HepG2 (cell line): ENCODE results near the gene PLD1. TPM values are rescaled to one million over a fixed set of nuclear protein-coding genes. Genes with fewer than 3 reads are reported as not detected.

Source experiments
- ATAC-seq: fragments of 200-7000 bp; cut with Tn5 transposase; 3 replicates; pipeline ENCODE4 v1.9.1; 2020; ENCODE audit warnings: mild to moderate bottlenecking, moderate library complexity
- BruUV-seq: library from RNA; stranded (reverse); fragments of 400-500 nt; replicated peaks from 2 replicates; lab custom pipeline; 2021; lab: Mats Ljungman, UMichigan
- CTCF ChIA-PET: fragments of 300-600 bp; formaldehyde crosslinking; extraction: SDS; loops from one replicate; lab custom pipeline; 2021; ENCODE audit warnings: low total read pairs, inconsistent platforms, low intra/inter-chr PET ratio; lab: Yijun Ruan, JAX
- POLR2A ChIA-PET: fragments of 350-600 bp; sonication (Branson Sonifier 250); formaldehyde crosslinking; loops from one replicate; lab custom pipeline; 2020; ENCODE audit warnings: antibody characterized with exemption, inconsistent platforms; lab: Yijun Ruan, JAX
- DNase-seq: peaks from one replicate; pipeline ENCODE4 v3.0.0-alpha.2; 2015; ENCODE audit warnings: low spot score
- FAIRE-seq: peaks from 3 replicates; lab custom pipeline; 2011; peaks lifted over from hg19 to GRCh38; lab: Jason Lieb, UNC
- H2AFZ ChIP-seq: one replicate; pipeline ENCODE4 v1.6.1; 2011; ENCODE audit warnings: low read length, inconsistent platforms
- H3K27ac ChIP-seq: fragments of 300-600 bp; 3 replicates; pipeline ENCODE4 v1.8.0; 2011; ENCODE audit warnings: mixed run types, mild to moderate bottlenecking, mixed read lengths, low read length, inconsistent platforms; ENCODE audit not compliant: insufficient read depth; ENCODE audit errors: extremely low read length
- H3K27me3 ChIP-seq, 2 experiments: fragments of 200-600 bp in 1 of 2; 2 replicates in 1 of 2; 3 replicates in 1 of 2; pipeline versions ENCODE4 v1.6.0 to v1.8.0; 2011; ENCODE audit warnings: low read length in 2 of 2, mild to moderate bottlenecking in 2 of 2, moderate library complexity in 2 of 2, inconsistent platforms in 1 of 2; ENCODE audit not compliant: insufficient read depth in 2 of 2, control insufficient read depth in 1 of 2
- H3K36me3 ChIP-seq, 2 experiments: fragments of 200-600 bp in 1 of 2; replicated peaks in 1 of 2; 2 replicates in 1 of 2; 3 replicates in 1 of 2; pipeline versions ENCODE4 v1.5.1 to v1.8.0; 2011; ENCODE audit warnings: low read length in 2 of 2, inconsistent platforms in 1 of 2; ENCODE audit not compliant: insufficient read depth in 2 of 2, control insufficient read depth in 1 of 2
- H3K4me1 ChIP-seq: 2 replicates; pipeline ENCODE4 v1.5.1; 2012; ENCODE audit warnings: low read length, inconsistent platforms; ENCODE audit not compliant: insufficient read depth
- H3K4me2 ChIP-seq: 2 replicates; pipeline ENCODE4 v1.6.0; 2011; ENCODE audit warnings: low read depth, low read length, inconsistent platforms
- H3K4me3 ChIP-seq, 3 experiments: fragments of 200-600 bp in 1 of 3; sonication (generic), shearing (Covaris generic) in 1 of 3; replicated peaks in 1 of 3; 2 replicates each; pipeline ENCODE4 v1.5.1; 2011 to 2016; ENCODE audit warnings: low read length in 3 of 3, inconsistent platforms in 2 of 3, low read depth in 2 of 3, mild to moderate bottlenecking in 2 of 3, control low read depth in 1 of 3, mixed read lengths in 1 of 3; ENCODE audit not compliant: insufficient read depth in 1 of 3
- H3K79me2 ChIP-seq: one replicate; pipeline ENCODE4 v1.6.1; 2011; ENCODE audit warnings: low read length, inconsistent platforms; ENCODE audit not compliant: insufficient read depth
- H3K9ac ChIP-seq: 2 replicates; pipeline ENCODE4 v1.6.0; 2011; ENCODE audit warnings: mild to moderate bottlenecking, low read depth, low read length, inconsistent platforms; ENCODE audit not compliant: insufficient read depth
- H3K9me3 ChIP-seq: 2 replicates; pipeline ENCODE4 v1.5.1; 2012; ENCODE audit warnings: mild to moderate bottlenecking, low read length
- H4K20me1 ChIP-seq: 2 replicates; pipeline ENCODE4 v1.6.0; 2011; ENCODE audit warnings: inconsistent platforms, mild to moderate bottlenecking, low read length, moderate library complexity; ENCODE audit not compliant: insufficient read depth
- ARNT ChIP-seq: fragments of 450-650 bp; IDR thresholded peaks from 2 replicates; pipeline ENCODE4 v1.6.1; 2017
- ATM ChIP-seq: fragments of 450-650 bp; IDR thresholded peaks from 2 replicates; pipeline ENCODE4 v1.7.1; 2017; ENCODE audit warnings: mild to moderate bottlenecking, borderline replicate concordance
- CBX5 ChIP-seq: sonication (generic); formaldehyde crosslinking; IDR thresholded peaks from 2 replicates; pipeline ENCODE4 v1.4.0; 2020; ENCODE audit warnings: missing genetic modification reagents, borderline replicate concordance
- FOXM1 ChIP-seq: sonication (generic); formaldehyde crosslinking; IDR thresholded peaks from 2 replicates; pipeline ENCODE4 v1.5.0; 2020; ENCODE audit warnings: missing genetic modification reagents
- GFI1 ChIP-seq: sonication (generic); formaldehyde crosslinking; IDR thresholded peaks from 2 replicates; pipeline ENCODE4 v1.5.0; 2020; ENCODE audit warnings: missing genetic modification reagents, mild to moderate bottlenecking, borderline replicate concordance
- HMG20B ChIP-seq: conservative IDR thresholded peaks from 2 replicates; pipeline ENCODE4 v1.6.1; 2016; ENCODE audit warnings: missing genetic modification reagents, missing compliant biosample characterization
- HOXA3 ChIP-seq: sonication (generic); formaldehyde crosslinking; IDR thresholded peaks from 2 replicates; pipeline ENCODE4 v1.5.0; 2020; ENCODE audit warnings: missing genetic modification reagents
- IKZF4 ChIP-seq: sonication (generic); formaldehyde crosslinking; IDR thresholded peaks from 2 replicates; pipeline ENCODE4 v1.5.1; 2020; ENCODE audit warnings: borderline replicate concordance, mild to moderate bottlenecking, low read depth, missing genetic modification reagents; ENCODE audit errors: not compliant biosample characterization
- MXD4 ChIP-seq: IDR thresholded peaks from 2 replicates; pipeline ENCODE4 v1.6.1; 2016; ENCODE audit warnings: mild to moderate bottlenecking, missing biosample characterization, missing genetic modification reagents
- SIN3A ChIP-seq: IDR thresholded peaks from 2 replicates; pipeline ENCODE4 v1.6.1; 2011; ENCODE audit warnings: low read depth, mild to moderate bottlenecking, control low read depth, low read length, borderline replicate concordance
- ZNF616 ChIP-seq: sonication (generic); formaldehyde crosslinking; IDR thresholded peaks from 2 replicates; pipeline ENCODE4 v1.5.0; 2020; ENCODE audit warnings: low read depth, mild to moderate bottlenecking, missing genetic modification reagents
- ZNF878 ChIP-seq: sonication (generic); formaldehyde crosslinking; IDR thresholded peaks from 2 replicates; pipeline ENCODE4 v1.8.1; 2023; ENCODE audit warnings: mild to moderate bottlenecking, missing genetic modification reagents, moderate library complexity
- WGBS: methylation state at CpG from one replicate; pipeline ENCODE4 v1.1.6; 2017; ENCODE audit warnings: low lambda C conversion rate; 5-methylcytosine and 5-hydroxymethylcytosine counted together
- in situ Hi-C: cut with HindIII; loops from 2 replicates; pipeline ENCODE4 v1.10.0; 2017; ENCODE audit warnings: low pct_unique_long_range_greater_than_20kb; ENCODE audit not compliant: extremely low pct_ligation_motif_present
- intact Hi-C: fragments of 100-400 bp; cut with micrococcal nuclease; formaldehyde crosslinking; loops from one replicate; pipeline ENCODE4 v1.10.0; 2022; ENCODE audit not compliant: unreplicated experiment
- polyA plus RNA-seq, 8 experiments: library from polyadenylated mRNA; depleted of rRNA in 3 of 8; stranded (reverse) in 7 of 8; unstranded in 1 of 8; fragments of >200 nt; fragmentation: Illumina TruSeq in 4 of 8; extraction: Trizol in 4 of 8; gene quantifications; 2 replicates each; pipeline versions ENCODE4 v1.2.1 to v1.2.3, GENCODE V29; 2011 to 2016; ENCODE audit warnings: low read depth in 4 of 8, missing spikeins in 1 of 8, mixed read lengths in 1 of 8; ENCODE audit not compliant: insufficient read depth in 1 of 8
- total RNA-seq, 5 experiments: library from RNA; depleted of rRNA; stranded (reverse); fragments of >200 nt; fragmentation: Illumina TruSeq; extraction: Trizol; gene quantifications; 2 replicates each; pipeline ENCODE4 v1.2.3, GENCODE V29; 2016; ENCODE audit warnings: low read depth in 1 of 5
- TF ChIP-seq, protein P1 (sequence below): IDR thresholded peaks from 2 replicates; pipeline ENCODE4 v1.6.1; 2016; ENCODE audit warnings: low read depth, missing genetic modification reagents, missing compliant biosample characterization
- TF ChIP-seq, protein P2 (sequence below): sonication (generic); formaldehyde crosslinking; IDR thresholded peaks from 2 replicates; pipeline ENCODE4 v1.8.1; 2023; ENCODE audit warnings: mild to moderate bottlenecking, missing genetic modification reagents, borderline replicate concordance
- TF ChIP-seq, protein P3 (sequence below): sonication (generic); formaldehyde crosslinking; IDR thresholded peaks from 2 replicates; pipeline ENCODE4 v1.4.0; 2020; ENCODE audit warnings: missing genetic modification reagents, mild to moderate bottlenecking, borderline replicate concordance

Gene PLD1
- total and polyA plus RNA-seq, 2 of the 13 experiments (the other 11 are each of a cell fraction or from before 2014, with no cell fraction given), result 27.1 to 59.4 TPM

DNA sequence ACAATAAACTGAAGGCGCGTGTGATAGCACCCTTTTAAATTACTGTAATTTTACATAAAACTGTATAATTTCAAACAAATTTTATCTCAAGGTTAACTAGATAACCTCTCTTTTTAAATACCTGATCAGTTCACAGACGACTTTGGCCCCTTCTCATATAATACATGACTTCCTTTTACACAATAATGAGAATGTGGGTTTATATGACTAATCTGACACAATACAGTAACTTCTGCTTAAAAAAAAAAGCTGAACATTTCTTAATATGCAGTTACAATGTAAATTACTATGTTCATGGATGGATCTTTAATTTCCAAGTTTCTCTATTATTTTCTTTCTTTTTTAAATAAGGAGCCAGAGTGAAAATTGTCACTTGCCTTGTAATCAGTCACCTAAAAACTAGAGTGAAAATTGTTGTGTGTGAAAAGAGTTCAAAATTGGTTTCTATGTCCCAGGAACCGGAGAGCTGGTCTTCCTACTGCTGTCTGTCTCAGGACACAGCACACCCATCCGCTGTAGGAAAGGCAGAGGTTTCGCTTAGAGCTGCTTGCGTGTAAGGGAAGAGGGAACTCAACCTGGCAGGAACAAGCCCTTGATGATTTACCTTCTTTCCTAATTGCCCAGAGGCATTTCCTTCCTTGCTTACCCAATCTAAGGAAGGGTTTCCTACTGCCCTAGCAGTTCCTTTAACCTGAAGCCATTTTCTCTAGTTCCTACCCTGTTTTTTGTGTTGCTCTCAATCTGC is 33.3 kb downstream of the PLD1 start (continued):
- TF ChIP-seq, protein P1, sequence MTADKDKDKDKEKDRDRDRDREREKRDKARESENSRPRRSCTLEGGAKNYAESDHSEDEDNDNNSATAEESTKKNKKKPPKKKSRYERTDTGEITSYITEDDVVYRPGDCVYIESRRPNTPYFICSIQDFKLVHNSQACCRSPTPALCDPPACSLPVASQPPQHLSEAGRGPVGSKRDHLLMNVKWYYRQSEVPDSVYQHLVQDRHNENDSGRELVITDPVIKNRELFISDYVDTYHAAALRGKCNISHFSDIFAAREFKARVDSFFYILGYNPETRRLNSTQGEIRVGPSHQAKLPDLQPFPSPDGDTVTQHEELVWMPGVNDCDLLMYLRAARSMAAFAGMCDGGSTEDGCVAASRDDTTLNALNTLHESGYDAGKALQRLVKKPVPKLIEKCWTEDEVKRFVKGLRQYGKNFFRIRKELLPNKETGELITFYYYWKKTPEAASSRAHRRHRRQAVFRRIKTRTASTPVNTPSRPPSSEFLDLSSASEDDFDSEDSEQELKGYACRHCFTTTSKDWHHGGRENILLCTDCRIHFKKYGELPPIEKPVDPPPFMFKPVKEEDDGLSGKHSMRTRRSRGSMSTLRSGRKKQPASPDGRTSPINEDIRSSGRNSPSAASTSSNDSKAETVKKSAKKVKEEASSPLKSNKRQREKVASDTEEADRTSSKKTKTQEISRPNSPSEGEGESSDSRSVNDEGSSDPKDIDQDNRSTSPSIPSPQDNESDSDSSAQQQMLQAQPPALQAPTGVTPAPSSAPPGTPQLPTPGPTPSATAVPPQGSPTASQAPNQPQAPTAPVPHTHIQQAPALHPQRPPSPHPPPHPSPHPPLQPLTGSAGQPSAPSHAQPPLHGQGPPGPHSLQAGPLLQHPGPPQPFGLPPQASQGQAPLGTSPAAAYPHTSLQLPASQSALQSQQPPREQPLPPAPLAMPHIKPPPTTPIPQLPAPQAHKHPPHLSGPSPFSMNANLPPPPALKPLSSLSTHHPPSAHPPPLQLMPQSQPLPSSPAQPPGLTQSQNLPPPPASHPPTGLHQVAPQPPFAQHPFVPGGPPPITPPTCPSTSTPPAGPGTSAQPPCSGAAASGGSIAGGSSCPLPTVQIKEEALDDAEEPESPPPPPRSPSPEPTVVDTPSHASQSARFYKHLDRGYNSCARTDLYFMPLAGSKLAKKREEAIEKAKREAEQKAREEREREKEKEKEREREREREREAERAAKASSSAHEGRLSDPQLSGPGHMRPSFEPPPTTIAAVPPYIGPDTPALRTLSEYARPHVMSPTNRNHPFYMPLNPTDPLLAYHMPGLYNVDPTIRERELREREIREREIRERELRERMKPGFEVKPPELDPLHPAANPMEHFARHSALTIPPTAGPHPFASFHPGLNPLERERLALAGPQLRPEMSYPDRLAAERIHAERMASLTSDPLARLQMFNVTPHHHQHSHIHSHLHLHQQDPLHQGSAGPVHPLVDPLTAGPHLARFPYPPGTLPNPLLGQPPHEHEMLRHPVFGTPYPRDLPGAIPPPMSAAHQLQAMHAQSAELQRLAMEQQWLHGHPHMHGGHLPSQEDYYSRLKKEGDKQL, result no peak
- no peak for TF ChIP-seq ATM

DNA sequence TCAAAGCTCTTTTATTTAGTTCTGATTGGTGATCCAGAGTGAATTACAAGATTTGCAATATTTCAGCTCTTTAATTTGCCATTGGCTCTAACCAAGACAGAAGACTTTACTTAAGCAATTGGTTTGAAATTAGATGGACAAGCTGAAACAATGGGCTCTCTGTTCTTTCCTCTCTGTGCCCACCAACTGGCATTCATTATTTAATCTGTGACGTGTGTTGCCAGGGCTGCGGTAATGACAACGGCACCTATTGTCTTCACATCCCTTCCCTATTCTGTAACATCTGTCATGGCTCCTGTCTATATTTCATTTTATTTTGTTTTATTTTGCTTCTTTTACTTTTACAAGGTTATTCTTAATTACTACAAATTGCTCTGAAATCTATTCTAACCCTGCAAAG is 33.9 kb downstream of the PLD1 start:
- POLR2A ChIA-PET, result interaction anchor here (1.3 kb wide), 1 partner anchor 53 kb away, joined by 3 read pairs; no protein-coding TSS in a partner anchor
- no TSS peak for BruUV-seq
- H2AFZ ChIP-seq, result no peak overlapping the region
- intact Hi-C loops, result loop anchor here (10.0 kb wide), 1 partner anchor 72 kb away; no protein-coding TSS in a partner anchor
- no peaks in the 10 kb centered on the region for H3K9me3 ChIP-seq
- in situ Hi-C loops, result no loop called here
- no peak for FAIRE-seq
- H3K27me3 ChIP-seq, result no peaks in the 10 kb centered on the region
- H3K36me3 ChIP-seq, result peaks cover 6% of the 10 kb centered on the region in 2 experiments; a peak in 3 of 5 replicates
- no peak overlapping the region for H3K9ac ChIP-seq
- ATAC-seq, result no peak
- H3K27ac ChIP-seq, result no peak overlapping the region
- peak; percentile 36 for DNase-seq
- H3K4me3 ChIP-seq, result no peak overlapping the region
- H3K4me2 ChIP-seq, result no peak overlapping the region
- WGBS, result 96% methylated on average over 3 of the region's 3 CpGs
- peaks cover 54% of the 10 kb centered on the region for H3K4me1 ChIP-seq
- peaks cover 90% of the 10 kb centered on the region for H3K79me2 ChIP-seq
- H4K20me1 ChIP-seq, result peaks cover 52% of the 10 kb centered on the region
- CTCF ChIA-PET, result no interaction called here
- no peak for TF ChIP-seq HOXA3 (CRISPR knock-in tag)
- TF ChIP-seq, protein P2, sequence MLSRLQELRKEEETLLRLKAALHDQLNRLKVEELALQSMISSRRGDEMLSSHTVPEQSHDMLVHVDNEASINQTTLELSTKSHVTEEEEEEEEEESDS (CRISPR knock-in tag), result no peak
- no peak for TF ChIP-seq ATM
- TF ChIP-seq GFI1 (CRISPR knock-in tag), result no peak
- TF ChIP-seq IKZF4 (CRISPR knock-in tag), result no peak
- TF ChIP-seq MXD4 (CRISPR knock-in tag), result no peak
- no peak for TF ChIP-seq SIN3A
- no peak for TF ChIP-seq ZNF616 (CRISPR knock-in tag)
- no peak for TF ChIP-seq ARNT
- TF ChIP-seq ZNF878, result no peak
- no peak for TF ChIP-seq HMG20B (CRISPR knock-in tag)
- no peak for TF ChIP-seq CBX5
- TF ChIP-seq FOXM1 (CRISPR knock-in tag), result no peak
- TF ChIP-seq, protein P3, sequence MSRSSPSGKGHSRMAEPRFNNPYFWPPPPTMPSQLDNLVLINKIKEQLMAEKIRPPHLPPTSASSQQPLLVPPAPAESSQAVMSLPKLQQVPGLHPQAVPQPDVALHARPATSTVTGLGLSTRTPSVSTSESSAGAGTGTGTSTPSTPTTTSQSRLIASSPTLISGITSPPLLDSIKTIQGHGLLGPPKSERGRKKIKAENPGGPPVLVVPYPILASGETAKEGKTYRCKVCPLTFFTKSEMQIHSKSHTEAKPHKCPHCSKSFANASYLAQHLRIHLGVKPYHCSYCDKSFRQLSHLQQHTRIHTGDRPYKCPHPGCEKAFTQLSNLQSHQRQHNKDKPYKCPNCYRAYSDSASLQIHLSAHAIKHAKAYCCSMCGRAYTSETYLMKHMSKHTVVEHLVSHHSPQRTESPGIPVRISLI (CRISPR knock-in tag), result no peak
